DND-41 (cell line): Measurements from ENCODE around the gene SIL1.

ENCODE experiments used
- ATAC-seq: fragments of 200-7000 bp; cut with Tn5 transposase; 3 replicates; pipeline ENCODE4 v1.9.1; 2021; ENCODE audit warnings: low read depth; ENCODE audit not compliant: insufficient read depth
- DNase-seq: peaks from one replicate; pipeline ENCODE4 v3.0.0-alpha.2; 2020
- H2AFZ ChIP-seq: 2 replicates; pipeline ENCODE4 v1.6.0; 2012; ENCODE audit warnings: low read depth, low read length
- H3K27ac ChIP-seq: 2 replicates; pipeline ENCODE4 v1.5.1; 2012; ENCODE audit warnings: low read length, inconsistent platforms
- H3K27me3 ChIP-seq: fragments of 200-600 bp; sonication (generic); 2 replicates; pipeline ENCODE4 v1.6.0; 2012; ENCODE audit warnings: low read length, mild to moderate bottlenecking, inconsistent platforms; ENCODE audit not compliant: insufficient read depth, poor library complexity
- H3K36me3 ChIP-seq: 2 replicates; pipeline ENCODE4 v1.5.1; 2012; ENCODE audit warnings: low read length, inconsistent platforms; ENCODE audit not compliant: insufficient read depth
- H3K4me1 ChIP-seq: 2 replicates; pipeline ENCODE4 v1.5.1; 2012; ENCODE audit warnings: mild to moderate bottlenecking, low read length; ENCODE audit not compliant: insufficient read depth
- H3K4me2 ChIP-seq: 2 replicates; pipeline ENCODE4 v1.6.0; 2012; ENCODE audit warnings: mild to moderate bottlenecking, moderate library complexity, low read length, inconsistent platforms; ENCODE audit not compliant: insufficient read depth
- H3K4me3 ChIP-seq, 2 experiments: fragments of 200-600 bp in 1 of 2; shearing (Covaris generic) in 1 of 2; 2 replicates each; pipeline ENCODE4 v1.5.1; 2012 to 2016; ENCODE audit warnings: inconsistent platforms in 2 of 2, low read length in 2 of 2, mild to moderate bottlenecking in 2 of 2, low read depth in 1 of 2, moderate library complexity in 1 of 2
- H3K79me2 ChIP-seq: 2 replicates; pipeline ENCODE4 v1.6.0; 2012; ENCODE audit warnings: low read length, inconsistent platforms; ENCODE audit not compliant: insufficient read depth
- H3K9ac ChIP-seq: 2 replicates; pipeline ENCODE4 v1.6.0; 2012; ENCODE audit warnings: low read depth, mild to moderate bottlenecking, inconsistent platforms, low read length, moderate library complexity
- H3K9me3 ChIP-seq: 2 replicates; pipeline ENCODE4 v1.5.1; 2012; ENCODE audit warnings: low read length, moderate library complexity, mild to moderate bottlenecking, inconsistent platforms; ENCODE audit not compliant: insufficient read depth, severe bottlenecking
- H4K20me1 ChIP-seq: 2 replicates; pipeline ENCODE4 v1.6.0; 2012; ENCODE audit warnings: low read length; ENCODE audit not compliant: insufficient read depth
- CTCF ChIP-seq: IDR thresholded peaks from 2 replicates; pipeline ENCODE4 v1.5.1; 2012; ENCODE audit warnings: borderline replicate concordance, low read length, moderate library complexity, mild to moderate bottlenecking; ENCODE audit not compliant: poor library complexity, severe bottlenecking; ENCODE audit errors: extremely low read depth
- EZH2 ChIP-seq: IDR thresholded peaks from 3 replicates; pipeline ENCODE4 v1.6.1; 2012; ENCODE audit warnings: borderline replicate concordance, low read depth, mild to moderate bottlenecking, moderate library complexity, low read length, inconsistent platforms; ENCODE audit not compliant: severe bottlenecking

SIL1 gene

GRCh38 chr5:138944527-138945322 is 253.4 kb downstream of the SIL1 start:
- Histone ChIP-seq H4K20me1 (no peaks in the 10 kb centered on the region; the same call in 1 of the 2 replicates), H3K9ac (no peak overlapping the region), H3K4me1 (no peaks in the 10 kb centered on the region), H3K27me3 (no peaks in the 10 kb centered on the region), H3K4me3 (no peak overlapping the region), H2AFZ (no peak overlapping the region), H3K27ac (no peak overlapping the region), H3K79me2 (no peaks in the 10 kb centered on the region), H3K36me3 (peaks cover 8% of the 10 kb centered on the region; the same call in 1 of the 2 replicates), H3K9me3 (no peaks in the 10 kb centered on the region), H3K4me2 (no peak overlapping the region)
- DNase-seq, result no peak
- TF ChIP-seq EZH2, result no peak
- no peak for TF ChIP-seq CTCF
- no peak for ATAC-seq

GRCh38 chr5:138943599-138944173 is 254.5 kb downstream of the SIL1 start:
- no peaks in the 10 kb centered on the region for H3K79me2 ChIP-seq
- H3K9ac ChIP-seq, result no peak overlapping the region
- no peak overlapping the region for H2AFZ ChIP-seq
- DNase-seq (peak; percentile 31), ATAC-seq (peak; percentile 81)
- no peak overlapping the region for H3K4me3 ChIP-seq
- H3K4me2 ChIP-seq, result no peak overlapping the region
- peaks cover 8% of the 10 kb centered on the region; the same call in 1 of the 2 replicates for H3K36me3 ChIP-seq
- H3K27me3 ChIP-seq, result no peaks in the 10 kb centered on the region
- H3K27ac ChIP-seq, result peak overlapping the region; percentile 3; the same call in 1 of the 2 replicates
- no peaks in the 10 kb centered on the region; the same call in 1 of the 2 replicates for H4K20me1 ChIP-seq
- TF ChIP-seq CTCF (no peak), EZH2 (no peak)
- no peaks in the 10 kb centered on the region for H3K4me1 ChIP-seq
- no peaks in the 10 kb centered on the region for H3K9me3 ChIP-seq

GRCh38 chr5:138942861-138943260 is 255.3 kb downstream of the SIL1 start:
- H3K9me3 ChIP-seq, result no peaks in the 10 kb centered on the region
- H3K36me3 ChIP-seq, result peaks cover 8% of the 10 kb centered on the region; the same call in 1 of the 2 replicates
- no peaks in the 10 kb centered on the region for H3K27me3 ChIP-seq
- no peaks in the 10 kb centered on the region for H3K4me1 ChIP-seq
- H3K4me3 ChIP-seq, result no peak overlapping the region
- no peak overlapping the region for H3K9ac ChIP-seq
- no peak overlapping the region for H3K4me2 ChIP-seq
- H4K20me1 ChIP-seq, result no peaks in the 10 kb centered on the region; the same call in 1 of the 2 replicates
- no peak overlapping the region for H3K27ac ChIP-seq
- ATAC-seq, result no peak
- no peak overlapping the region for H2AFZ ChIP-seq
- TF ChIP-seq EZH2 (no peak), CTCF (no peak)
- H3K79me2 ChIP-seq, result no peaks in the 10 kb centered on the region
- DNase-seq, result no peak
